Esophagus muscularis mucosa (tissue), 4 donors: ENCODE measurements around the gene RNASE8. TPM values are rescaled to one million over a fixed set of nuclear protein-coding genes. Genes with fewer than 3 reads are reported as not detected.

Experiments
- DNase-seq: peaks from one replicate; pipeline ENCODE4 v3.0.0-alpha.2; 2017; ENCODE audit errors: extremely low spot score
- H3K27ac ChIP-seq, 4 donors: fragments of 200-600 bp; sonication (generic); replicated peaks in 1 of 4; 1 replicate in 3 of 4; 2 replicates in 1 of 4; pipeline ENCODE4 v1.5.1; 2016 to 2019; ENCODE audit warnings: mild to moderate bottlenecking in 1 of 4
- H3K27me3 ChIP-seq, 4 donors: fragments of 200-600 bp; sonication (generic); one replicate each; pipeline versions ENCODE4 v1.5.1 to v1.6.0; 2016 to 2019
- H3K36me3 ChIP-seq, 4 donors: fragments of 200-600 bp; sonication (generic); one replicate each; pipeline ENCODE4 v1.5.1; 2016 to 2019
- H3K4me1 ChIP-seq, 4 donors: fragments of 200-600 bp; sonication (generic); one replicate each; pipeline ENCODE4 v1.5.1; 2016 to 2019
- H3K4me3 ChIP-seq, 4 donors: fragments of 200-600 bp; sonication (generic); 1 replicate in 2 of 4; 2 replicates in 2 of 4; pipeline ENCODE4 v1.5.1; 2016 to 2019; ENCODE audit warnings: mild to moderate bottlenecking in 4 of 4, moderate library complexity in 1 of 4
- H3K9me3 ChIP-seq, 4 donors: fragments of 200-600 bp; sonication (generic); 1 replicate in 3 of 4; 2 replicates in 1 of 4; pipeline ENCODE4 v1.5.1; 2016 to 2019
- CTCF ChIP-seq, 3 experiments: fragments of 200-600 bp in 2 of 3; fragments of 450-650 bp in 1 of 3; sonication (generic) in 2 of 3; IDR thresholded peaks; one replicate each; pipeline ENCODE4 v1.5.1; 2017 to 2019; ENCODE audit warnings: antibody characterized with exemption in 3 of 3, mild to moderate bottlenecking in 2 of 3, moderate library complexity in 1 of 3
- EP300 ChIP-seq: sonication (generic); formaldehyde crosslinking; IDR thresholded peaks from one replicate; pipeline ENCODE4 v1.6.1; 2017; ENCODE audit warnings: antibody characterized with exemption
- POLR2A ChIP-seq: fragments of 450-650 bp; IDR thresholded peaks from one replicate; pipeline ENCODE4 v1.6.1; 2017; ENCODE audit warnings: antibody characterized with exemption, moderate library complexity, mild to moderate bottlenecking, low read depth
- POLR2AphosphoS5 ChIP-seq, 2 donors: sonication (generic); formaldehyde crosslinking; IDR thresholded peaks; one replicate each; pipeline ENCODE4 v1.6.1; 2017; ENCODE audit warnings: antibody characterized with exemption in 2 of 2
- WGBS: methylation state at CpG from one replicate; pipeline ENCODE4 v1.1.5; 2018; 5-methylcytosine and 5-hydroxymethylcytosine counted together
- intact Hi-C: fragments of 100-400 bp; cut with DNase I; formaldehyde crosslinking; loops from one replicate; pipeline ENCODE4 v1.15.1; 2023
- total RNA-seq, 4 donors: library from RNA; depleted of rRNA; stranded (reverse); fragments of >200 nt; gene quantifications; one replicate each; pipeline versions ENCODE4 v1.1.0 to v1.2.1, GENCODE V29; 2016

RNASE8 gene
- total RNA-seq, 4 donors from 2014 or later: not detected

GRCh38 chr14:21034707-21035106, 22.9 kb upstream of the RNASE8 start, which contains the start of gene RNASE13:
TSS of gene RNASE13 (minus strand) at chr14:21034807. CDS start at chr14:21034288, 519 bp downstream.
- DNase-seq: no peak

GRCh38 chr14:21036751-21037150, 20.9 kb upstream of the RNASE8 start:
- no peak for DNase-seq
- intact Hi-C loops: no loop called here

More at GRCh38 chr14:21034707-21035106, 22.9 kb upstream of the RNASE8 start, which contains the start of gene RNASE13:
- WGBS: 87% methylated on average over 5 of the region's 5 CpGs
- H3K4me1 ChIP-seq: peaks cover 18 to 23% (median 20%) of the 10 kb centered on the region in 4 donors
- no peak within 1 kb of the TSS for H3K4me3 ChIP-seq
- H3K27ac ChIP-seq: no peak within 1 kb of the TSS
- TF ChIP-seq CTCF (IDR thresholded peaks at IDR 0.05) (no peak), POLR2A (no peak), EP300 (no peak), POLR2AphosphoS5 (IDR thresholded peaks at IDR 0.05) (no peak)
- H3K9me3 ChIP-seq: no peaks in the 10 kb centered on the region
- no peaks in the 10 kb centered on the region for H3K36me3 ChIP-seq
- intact Hi-C loops: no loop called here
- H3K27me3 ChIP-seq: no peaks in the 10 kb centered on the region

GRCh38 chr14:21037156-21037555, 20.5 kb upstream of the RNASE8 start:
- 93% methylated on average over 3 of the region's 3 CpGs for WGBS
- no peaks in the 10 kb centered on the region for H3K27me3 ChIP-seq
- no peak overlapping the region for H3K4me3 ChIP-seq
- intact Hi-C loops: no loop called here
- no peaks in the 10 kb centered on the region for H3K36me3 ChIP-seq
- no peak overlapping the region for H3K27ac ChIP-seq
- peaks cover 22 to 28% (median 27%) of the 10 kb centered on the region in 4 donors for H3K4me1 ChIP-seq
- DNase-seq: no peak
- TF ChIP-seq POLR2A (no peak), POLR2AphosphoS5 (IDR thresholded peaks at IDR 0.05) (no peak), EP300 (no peak), CTCF (IDR thresholded peaks at IDR 0.05) (no peak)
- H3K9me3 ChIP-seq: no peaks in the 10 kb centered on the region

More at GRCh38 chr14:21036751-21037150, 20.9 kb upstream of the RNASE8 start:
- Histone ChIP-seq H3K4me1 (peaks cover 22 to 28% (median 27%) of the 10 kb centered on the region in 4 donors), H3K27me3 (no peaks in the 10 kb centered on the region), H3K36me3 (no peaks in the 10 kb centered on the region), H3K27ac (no peak overlapping the region), H3K4me3 (no peak overlapping the region), H3K9me3 (no peaks in the 10 kb centered on the region)
- TF ChIP-seq POLR2A (no peak), CTCF (IDR thresholded peaks at IDR 0.05) (no peak)
- 88% methylated on average over 7 of the region's 7 CpGs for WGBS

GRCh38 chr14:21038441-21039422, 18.9 kb upstream of the RNASE8 start:
- intact Hi-C loops: no loop called here
- peaks cover 33 to 39% (median 38%) of the 10 kb centered on the region in 4 donors for H3K4me1 ChIP-seq
- no peaks in the 10 kb centered on the region for H3K9me3 ChIP-seq
- no peaks in the 10 kb centered on the region for H3K27me3 ChIP-seq
- DNase-seq: peak; percentile 94
- TF ChIP-seq POLR2AphosphoS5 (IDR thresholded peaks at IDR 0.05) (peak; percentile 74 to 85), POLR2A (no peak), CTCF (IDR thresholded peaks at IDR 0.05) (no peak), EP300 (no peak)
- H3K27ac ChIP-seq: peak overlapping the region; percentile 74 to 81 (median 77)
- H3K36me3 ChIP-seq: no peaks in the 10 kb centered on the region
- H3K4me3 ChIP-seq: peak overlapping the region in 3 of 4 donors; percentile 4 to 24 (median 4)
- WGBS: 16% methylated on average over 10 of the region's 10 CpGs
